Loucy (cell line): ENCODE results near the gene TMED3.

Source experiments
- H2AFZ ChIP-seq: fragments of 200-600 bp; sonication (generic); 2 replicates; pipeline ENCODE4 v1.6.0; 2016; ENCODE audit warnings: antibody characterized with exemption, mild to moderate bottlenecking, low read length, moderate library complexity
- H3F3A ChIP-seq: fragments of 200-600 bp; 2 replicates; pipeline ENCODE4 v1.6.0; 2016; ENCODE audit warnings: antibody characterized with exemption, low read depth, mild to moderate bottlenecking
- H3K27me3 ChIP-seq: fragments of 200-600 bp; sonication (generic); 2 replicates; pipeline ENCODE4 v1.6.1; 2014; ENCODE audit warnings: low read length, mild to moderate bottlenecking; ENCODE audit not compliant: insufficient read depth, poor library complexity, severe bottlenecking
- H3K36me3 ChIP-seq: fragments of 200-600 bp; sonication (generic); 2 replicates; pipeline ENCODE4 v1.6.1; 2016; ENCODE audit warnings: low read length; ENCODE audit not compliant: insufficient read depth
- H3K4me1 ChIP-seq: fragments of 200-600 bp; sonication (generic); 2 replicates; pipeline ENCODE4 v1.5.1; 2014; ENCODE audit warnings: low read length, mild to moderate bottlenecking; ENCODE audit not compliant: insufficient read depth, poor library complexity, severe bottlenecking
- H3K4me2 ChIP-seq: fragments of 200-600 bp; sonication (generic); 2 replicates; pipeline ENCODE4 v1.6.0; 2014; ENCODE audit warnings: antibody characterized with exemption, low read length, low read depth, mild to moderate bottlenecking; ENCODE audit not compliant: poor library complexity, severe bottlenecking
- H3K4me3 ChIP-seq: fragments of 200-600 bp; sonication (generic); 2 replicates; pipeline ENCODE4 v1.5.1; 2014; ENCODE audit warnings: low read length, mild to moderate bottlenecking, mixed read lengths; ENCODE audit not compliant: poor library complexity, severe bottlenecking
- H3K79me2 ChIP-seq: fragments of 200-600 bp; sonication (generic); 2 replicates; pipeline ENCODE4 v1.6.1; 2014; ENCODE audit warnings: low read length; ENCODE audit not compliant: insufficient read depth
- H3K9ac ChIP-seq: fragments of 200-600 bp; sonication (generic); 2 replicates; pipeline ENCODE4 v1.6.0; 2014; ENCODE audit warnings: mild to moderate bottlenecking, low read depth, low read length, moderate library complexity; ENCODE audit not compliant: poor library complexity, severe bottlenecking
- H3K9me2 ChIP-seq: fragments of 200-600 bp; sonication (generic); replicated peaks from 2 replicates; pipeline ENCODE4 v1.6.1; 2016; ENCODE audit warnings: low read depth, low read length, mixed read lengths
- H3K9me3 ChIP-seq: fragments of 200-600 bp; sonication (generic); 2 replicates; pipeline ENCODE4 v1.6.1; 2014; ENCODE audit warnings: mild to moderate bottlenecking, antibody characterized with exemption, low read length, low read depth; ENCODE audit not compliant: insufficient read depth
- H4K20me1 ChIP-seq: fragments of 200-600 bp; sonication (generic); 2 replicates; pipeline ENCODE4 v1.6.0; 2014; ENCODE audit warnings: antibody characterized with exemption, low read length, mild to moderate bottlenecking; ENCODE audit not compliant: insufficient read depth, poor library complexity, severe bottlenecking
- CTCF ChIP-seq: fragments of 200-600 bp; sonication (generic); conservative IDR thresholded peaks from 2 replicates; pipeline ENCODE4 v1.5.1; 2014; ENCODE audit warnings: mild to moderate bottlenecking, antibody characterized with exemption, low read length
- EZH2phosphoT487 ChIP-seq: fragments of 200-600 bp; IDR thresholded peaks from 2 replicates; pipeline ENCODE4 v1.6.1; 2018; ENCODE audit warnings: antibody characterized with exemption, mild to moderate bottlenecking, moderate library complexity, borderline replicate concordance

Gene TMED3

GRCh38 chr15:79365765-79366164, 54.9 kb downstream of the TMED3 start:
- TF ChIP-seq CTCF: no peak
- no peak for TF ChIP-seq EZH2phosphoT487
- H3K9me2 ChIP-seq: no peaks in the 10 kb centered on the region
- no peaks in the 10 kb centered on the region for H3K9me3 ChIP-seq
- H3K27me3 ChIP-seq: no peaks in the 10 kb centered on the region
- H4K20me1 ChIP-seq: no peaks in the 10 kb centered on the region
- H3K4me3 ChIP-seq: no peak overlapping the region
- H2AFZ ChIP-seq: no peak overlapping the region
- no peak overlapping the region for H3K9ac ChIP-seq
- no peaks in the 10 kb centered on the region for H3K79me2 ChIP-seq
- H3K4me2 ChIP-seq: no peak overlapping the region
- H3K4me1 ChIP-seq: peaks cover 3% of the 10 kb centered on the region
- H3F3A ChIP-seq: no peaks in the 10 kb centered on the region
- H3K36me3 ChIP-seq: no peaks in the 10 kb centered on the region

- no peaks in the 10 kb centered on the region for H3F3A ChIP-seq
- no peaks in the 10 kb centered on the region for H3K27me3 ChIP-seq
- H3K4me3 ChIP-seq: no peak overlapping the region
- H3K9me3 ChIP-seq: no peaks in the 10 kb centered on the region
- H3K36me3 ChIP-seq: no peaks in the 10 kb centered on the region
- peaks cover 10% of the 10 kb centered on the region for H3K4me1 ChIP-seq
- H3K79me2 ChIP-seq: no peaks in the 10 kb centered on the region
- TF ChIP-seq CTCF: no peak
- TF ChIP-seq EZH2phosphoT487: no peak
- H3K9ac ChIP-seq: no peak overlapping the region
- H3K9me2 ChIP-seq: no peaks in the 10 kb centered on the region
- H4K20me1 ChIP-seq: no peaks in the 10 kb centered on the region
- H3K4me2 ChIP-seq: no peak overlapping the region
- H2AFZ ChIP-seq: no peak overlapping the region
These were observed 55.8 kb downstream of the TMED3 start for GRCh38 chr15:79366691-79367090.

- Histone ChIP-seq H3K9ac (no peak overlapping the region), H3K4me1 (peaks cover 17% of the 10 kb centered on the region), H3K4me2 (no peak overlapping the region), H3K4me3 (no peak overlapping the region), H4K20me1 (no peaks in the 10 kb centered on the region), H3K9me3 (no peaks in the 10 kb centered on the region), H3K36me3 (no peaks in the 10 kb centered on the region), H3K9me2 (no peaks in the 10 kb centered on the region), H3K27me3 (no peaks in the 10 kb centered on the region), H2AFZ (no peak overlapping the region), H3F3A (no peaks in the 10 kb centered on the region), H3K79me2 (no peaks in the 10 kb centered on the region)
- no peak for TF ChIP-seq CTCF
- no peak for TF ChIP-seq EZH2phosphoT487
These were observed 59.8 kb downstream of the TMED3 start for GRCh38 chr15:79370716-79371115.
